ENCODE measurements around the gene FBRSL1.

FBRSL1 gene

DNA sequence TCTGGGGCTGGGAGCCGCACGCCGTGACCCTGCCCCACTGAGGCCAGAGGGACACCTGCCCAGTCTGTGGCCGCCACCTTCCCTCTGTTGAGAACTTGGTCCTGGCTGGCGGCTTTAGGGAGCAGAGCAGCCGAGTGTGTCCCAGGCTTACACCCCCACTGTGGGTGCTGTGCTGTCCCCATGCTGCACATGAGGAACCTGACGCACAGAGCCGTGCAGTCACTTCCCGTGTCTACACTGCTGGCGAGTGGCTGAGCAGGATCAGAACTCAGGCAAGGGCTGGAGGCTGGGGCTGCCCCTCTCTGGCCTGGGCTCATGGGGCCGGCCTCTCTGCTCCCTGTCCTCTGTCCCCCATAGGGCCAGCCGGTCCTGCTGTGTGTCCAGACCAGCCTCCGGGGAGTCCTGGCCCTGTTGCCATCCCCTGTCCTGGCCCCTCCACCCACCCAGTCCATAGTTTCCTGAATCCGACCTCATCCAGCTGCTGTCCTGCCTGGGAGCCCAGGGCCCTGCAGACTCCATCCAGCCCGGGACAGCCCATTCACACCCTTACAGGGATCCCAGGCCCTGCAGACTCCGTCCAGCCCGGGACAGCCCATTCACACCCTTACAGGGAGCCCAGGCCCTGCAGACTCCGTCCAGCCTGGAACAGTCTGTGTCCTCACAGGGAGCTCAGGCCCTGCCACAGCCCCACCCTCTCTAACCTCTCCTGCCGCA, 10.3 kb downstream of the FBRSL1 start:
- DNase-seq = no peak

DNA sequence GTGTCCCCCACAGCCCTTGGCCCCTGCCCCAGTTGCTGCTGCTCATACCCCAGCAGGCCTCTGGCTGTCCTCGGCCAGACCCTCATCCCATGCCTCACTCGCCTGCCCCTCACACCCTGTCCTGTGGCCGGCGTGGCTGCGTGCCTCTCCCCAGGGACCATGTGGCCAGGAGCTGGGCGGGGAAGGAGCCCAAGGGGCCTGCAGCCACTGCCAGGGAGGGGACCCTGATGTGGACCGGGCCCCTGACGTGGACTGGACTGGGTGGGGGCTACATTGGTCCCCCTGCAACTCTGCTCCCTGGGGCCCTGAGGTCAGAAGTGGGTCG, 10.9 kb downstream of the FBRSL1 start:
- DNase-seq = no peak

- no peak for DNase-seq
Measured at GRCh38 chr12:132501204-132501940, 11.4 kb downstream of the FBRSL1 start.

GRCh38 chr12:132502149-132502881, 12.4 kb downstream of the FBRSL1 start:
- DNase-seq = no peak

DNA sequence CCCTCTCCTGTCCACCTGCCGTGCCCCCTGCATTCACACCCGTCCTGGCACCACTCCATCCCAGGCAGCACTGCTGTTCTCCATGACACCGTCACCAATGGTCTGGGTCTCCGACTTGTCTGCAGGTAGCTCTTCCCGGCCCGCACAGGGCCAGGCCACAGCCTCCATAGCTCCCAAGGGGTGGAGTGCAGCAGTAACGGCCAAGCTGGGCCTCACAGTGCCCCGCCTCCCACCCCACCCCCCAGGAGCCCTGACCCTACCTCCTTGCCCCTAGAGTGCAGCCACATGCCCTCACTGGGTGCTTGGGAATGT, 12.9 kb downstream of the FBRSL1 start:
- no peak for DNase-seq

GRCh38 chr12:132503618-132504204, 13.8 kb downstream of the FBRSL1 start:
- DNase-seq = no peak

GRCh38 chr12:132505105-132505851, 15.3 kb downstream of the FBRSL1 start:
- DNase-seq = no peak

DNA sequence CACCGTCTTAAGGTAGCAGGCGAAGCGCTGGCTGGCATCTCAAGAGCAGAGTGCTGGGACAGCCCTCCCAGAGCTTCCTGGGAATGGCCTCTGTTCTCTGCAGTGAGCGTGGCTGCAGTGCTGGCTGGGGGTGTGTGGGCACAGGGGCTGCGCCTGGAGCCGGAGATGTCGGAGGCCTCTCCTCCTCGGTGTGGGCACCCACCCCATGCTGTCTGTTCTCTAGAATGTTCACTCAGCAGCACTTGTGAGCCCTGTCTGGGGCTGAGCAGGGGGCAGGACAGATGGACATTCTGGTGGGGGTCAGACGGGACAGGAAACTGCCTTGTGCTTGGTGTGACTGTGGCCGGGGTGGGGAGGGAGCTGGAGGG, 15.9 kb downstream of the FBRSL1 start:
- no peak for DNase-seq

DNA sequence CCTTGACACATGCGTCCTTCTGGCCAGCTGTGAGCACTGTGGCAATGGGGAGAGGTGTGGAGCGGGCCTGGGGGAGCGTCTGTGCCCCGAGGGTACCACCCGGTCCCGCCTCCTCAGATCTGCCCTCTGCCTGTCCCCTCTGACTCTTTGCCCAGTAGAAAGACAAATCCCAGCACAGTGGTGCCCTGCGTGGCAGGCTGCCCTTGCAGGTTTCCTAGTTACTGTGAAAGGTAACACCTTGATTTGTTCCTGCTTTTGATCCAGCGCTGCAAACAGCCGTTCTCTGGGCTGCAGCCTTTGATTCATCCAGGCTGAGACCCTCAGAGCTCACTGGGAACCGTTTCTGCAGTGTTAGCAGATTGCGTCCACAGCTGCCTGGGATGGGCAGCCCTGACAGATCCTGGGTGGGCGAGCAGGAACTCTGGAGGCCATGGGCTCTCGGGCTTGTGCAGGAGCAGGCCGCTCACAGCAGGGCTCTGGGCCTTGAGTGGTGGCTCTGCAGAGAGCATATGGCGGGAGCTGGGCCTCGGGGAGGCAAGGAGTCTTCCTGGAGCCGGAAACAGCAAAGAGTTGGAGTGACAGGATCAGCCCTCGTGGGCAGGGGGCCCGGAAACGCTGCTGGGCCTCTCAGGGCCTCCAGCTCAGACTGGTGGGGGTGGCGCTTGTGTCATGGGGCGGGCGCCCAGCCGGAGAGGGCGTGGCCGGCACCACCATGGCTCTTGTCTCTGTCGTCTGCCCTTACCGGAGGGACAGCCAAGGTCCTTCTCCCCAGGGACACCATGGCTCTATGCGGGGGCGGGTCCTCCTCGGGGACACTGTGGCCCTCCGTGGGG, 16.6 kb downstream of the FBRSL1 start:
- DNase-seq = peak; percentile 62

DNA sequence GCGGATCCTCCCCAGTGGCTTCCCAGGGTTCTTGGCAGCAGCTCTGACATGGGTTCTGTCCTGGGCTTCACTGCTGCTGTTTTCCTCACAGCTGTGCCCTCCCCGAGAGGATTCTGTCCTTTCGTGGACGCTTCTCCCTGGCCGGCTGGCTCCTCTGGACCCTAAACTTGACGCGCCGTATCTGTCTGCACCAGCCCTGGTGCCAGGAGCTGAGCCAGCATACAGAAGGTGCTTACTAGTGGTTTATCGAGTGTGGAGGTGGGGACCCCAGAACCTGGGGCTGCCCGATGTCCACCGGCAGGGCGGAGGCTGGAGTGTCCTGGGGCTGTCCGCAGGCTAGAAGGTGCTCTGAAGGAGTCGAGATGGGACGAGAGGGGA, 17.2 kb downstream of the FBRSL1 start:
- DNase-seq = no peak

DNA sequence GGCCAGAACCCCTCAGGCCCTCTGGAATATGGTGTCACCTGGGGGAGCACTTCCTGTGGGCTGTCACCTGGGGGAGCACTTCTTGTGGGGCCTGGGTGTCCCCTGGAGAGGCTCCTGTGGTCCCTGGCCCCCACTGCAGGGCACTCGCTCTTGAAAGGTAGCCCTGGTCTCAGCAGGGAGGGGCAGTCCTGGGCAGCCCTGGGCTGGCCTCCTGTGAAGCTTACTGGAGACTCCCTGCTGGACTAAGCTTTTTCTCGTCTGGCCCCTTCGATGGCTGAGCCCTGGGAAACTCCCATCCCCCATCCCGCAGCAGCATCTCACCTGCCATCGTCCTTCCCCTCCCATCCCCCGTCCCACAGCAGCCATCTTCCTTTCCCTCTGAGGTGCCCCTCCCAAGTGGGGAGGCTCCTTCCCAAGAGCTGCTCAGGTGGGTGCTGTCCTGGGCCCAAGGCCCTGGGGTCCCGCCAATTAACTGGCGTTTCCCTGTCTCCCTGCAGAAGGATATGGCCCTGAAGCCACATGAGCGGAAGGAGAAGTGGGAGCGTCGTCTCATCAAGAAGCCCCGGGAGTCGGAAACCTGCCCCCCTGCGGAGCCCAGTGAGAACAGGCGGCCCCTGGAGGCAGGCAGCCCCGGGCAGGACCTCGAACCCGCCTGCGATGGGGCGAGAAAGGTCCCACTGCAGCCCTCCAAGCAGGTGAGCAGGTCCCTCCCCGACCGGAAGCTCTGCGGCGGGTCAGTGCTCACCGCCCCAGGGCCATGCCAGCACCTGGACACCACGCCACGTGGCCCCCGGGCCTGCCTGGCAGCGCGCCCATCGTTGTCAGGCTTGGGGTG, 17.9 kb downstream of the FBRSL1 start:
- DNase-seq = no peak

DNA sequence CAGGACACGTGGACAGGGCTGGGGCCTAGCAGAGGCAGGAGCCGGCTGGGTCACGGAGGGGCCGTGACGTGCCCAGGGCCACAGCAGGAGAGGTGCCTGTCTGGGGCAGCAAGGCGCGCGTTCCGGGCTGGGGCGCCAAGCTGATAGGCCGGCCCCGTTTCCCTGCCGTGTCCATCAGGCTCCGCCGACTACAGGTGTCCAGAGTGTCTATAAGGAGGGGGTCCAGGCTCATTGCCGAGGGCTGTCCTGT, 18.5 kb downstream of the FBRSL1 start:
- DNase-seq = no peak

- DNase-seq = no peak
Measured at GRCh38 chr12:132508860-132509732, 19.1 kb downstream of the FBRSL1 start.

DNA sequence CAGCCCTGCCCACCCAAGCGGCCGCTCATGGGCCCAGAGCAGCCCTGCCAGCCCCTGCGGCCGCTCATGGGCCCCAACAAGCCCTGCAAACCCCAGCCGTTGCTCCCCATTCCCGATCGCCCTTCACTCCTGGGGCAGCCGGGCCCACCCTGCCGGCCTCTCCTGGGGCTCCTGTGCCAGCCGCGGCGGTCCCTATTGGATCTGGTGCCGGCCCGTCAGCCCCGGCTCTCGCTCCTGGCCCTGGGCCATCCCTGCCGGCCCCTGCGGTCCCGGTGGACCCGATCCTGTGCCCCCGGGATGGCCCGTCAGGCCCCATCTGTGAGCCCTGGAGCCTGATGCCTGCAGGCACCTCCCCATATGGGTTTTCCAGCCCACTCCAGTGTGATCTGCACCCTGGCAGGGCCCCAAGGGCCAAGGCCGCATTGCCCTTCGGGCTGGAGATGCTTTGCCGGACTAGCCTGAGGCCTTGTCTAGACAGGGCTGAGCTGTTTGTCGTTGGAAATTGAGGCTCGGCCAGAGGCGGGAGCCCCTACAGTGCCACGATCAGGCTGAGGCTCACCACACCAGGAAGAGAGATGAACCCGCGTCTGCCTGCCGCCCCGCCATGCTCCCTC, 20.3 kb downstream of the FBRSL1 start:
- DNase-seq = no peak

DNA sequence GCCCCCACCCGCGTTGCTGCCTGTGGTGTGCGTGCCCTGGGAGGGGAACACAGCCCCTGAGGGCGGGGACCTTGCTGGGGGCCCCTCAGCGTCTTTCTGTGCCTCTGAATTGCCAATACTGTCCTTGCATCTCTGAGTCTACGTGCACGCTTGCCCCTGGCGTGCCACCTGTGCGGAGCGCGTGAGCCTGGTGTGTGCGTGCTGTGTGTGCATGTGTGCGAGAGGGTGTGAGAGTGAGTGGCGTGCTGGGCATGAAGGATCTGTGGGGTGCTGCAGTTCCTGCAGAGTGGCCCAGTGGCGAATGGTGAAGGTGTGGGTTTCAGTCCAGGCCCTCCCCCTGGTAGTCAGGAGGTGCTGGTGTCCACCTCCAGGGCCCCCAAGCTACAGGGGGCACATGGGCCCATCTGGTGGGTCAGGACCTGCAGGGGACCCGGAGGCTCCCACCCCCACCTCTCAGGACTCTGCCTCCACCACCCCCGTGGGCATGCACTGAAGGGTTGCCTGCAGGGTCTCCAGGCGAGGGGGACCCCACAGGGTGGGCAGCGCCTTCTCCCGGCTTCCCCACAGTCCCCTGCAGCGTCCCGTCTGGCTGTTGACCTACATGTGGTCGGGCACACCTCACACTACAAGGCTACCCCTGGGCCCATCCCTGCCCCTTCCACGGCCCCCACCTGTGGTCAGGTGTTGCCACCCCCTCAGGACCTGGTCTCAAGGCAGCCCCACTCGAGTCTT, 21.0 kb downstream of the FBRSL1 start:
- no peak for DNase-seq

- DNase-seq = no peak
Measured at GRCh38 chr12:132511516-132512196, 21.7 kb downstream of the FBRSL1 start.

- DNase-seq = no peak
Measured at GRCh38 chr12:132512197-132513069, 22.5 kb downstream of the FBRSL1 start.

DNA sequence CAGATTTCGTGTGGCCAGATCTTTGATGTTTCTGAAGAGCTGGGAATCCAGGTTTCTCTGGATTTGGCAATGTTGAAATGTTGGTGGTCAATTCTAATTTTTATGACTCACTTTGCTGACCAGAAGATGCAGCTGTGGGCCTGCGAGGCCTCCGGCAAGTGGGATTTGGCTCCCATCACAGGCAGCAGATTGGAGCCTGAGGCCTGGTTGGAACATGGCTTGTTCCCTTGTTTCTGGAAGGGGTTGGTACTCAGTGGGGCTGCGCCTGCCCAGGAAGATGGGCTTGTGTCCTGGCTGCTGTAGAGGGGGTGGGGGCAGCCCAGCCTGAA, 23.1 kb downstream of the FBRSL1 start:
- no peak for DNase-seq
